K562 (cell line): ENCODE results near the gene ADM2. TPM values are rescaled to one million over a fixed set of nuclear protein-coding genes. Genes with fewer than 3 reads are reported as not detected.
A peak's percentile ranks its signal among the peaks of the same experiment; 100 is the strongest.

Experiments used
- ATAC-seq: fragments of 200-7000 bp; cut with Tn5 transposase; 3 replicates; pipeline ENCODE4 v1.9.1; 2020; ENCODE audit warnings: moderate library complexity
- BruUV-seq: library from RNA; stranded (reverse); fragments of 400-500 nt; replicated peaks from 2 replicates; lab custom pipeline; 2021; lab: Mats Ljungman, UMichigan
- CTCF ChIA-PET: fragments of 300-600 bp; formaldehyde crosslinking; extraction: SDS; loops from one replicate; lab custom pipeline; 2021; ENCODE audit warnings: low intra/inter-chr PET ratio; lab: Yijun Ruan, JAX
- POLR2A ChIA-PET: fragments of 300-600, 350-650 bp; sonication (Branson Sonifier 250); formaldehyde crosslinking; extraction: SDS; loops from one replicate; lab custom pipeline; 2021; ENCODE audit warnings: antibody characterized with exemption, inconsistent platforms; lab: Yijun Ruan, JAX
- DNase-seq, 4 experiments: peaks; one replicate each; pipeline versions ENCODE4 v3.0.0 to v3.0.0-alpha.2; 2011 to 2018; ENCODE audit warnings: low spot score in 3 of 4, mixed read lengths in 3 of 4; ENCODE audit errors: extremely low read depth in 1 of 4
- FAIRE-seq: peaks from 2 replicates; lab custom pipeline; 2011; peaks lifted over from hg19 to GRCh38; lab: Jason Lieb, UNC
- H2AFZ ChIP-seq: 2 replicates; pipeline ENCODE4 v1.6.0; 2011; ENCODE audit warnings: low read depth, low read length, control low read depth, inconsistent platforms
- H3K27ac ChIP-seq: fragments of 200-600 bp; 3 replicates; pipeline ENCODE4 v1.8.0; 2011; ENCODE audit warnings: low read depth, mild to moderate bottlenecking, control low read depth, inconsistent platforms, low read length, moderate library complexity, mixed read lengths; ENCODE audit errors: extremely low read depth
- H3K27me3 ChIP-seq, 2 experiments: fragments of 300-600 bp in 1 of 2; 2 replicates in 1 of 2; 3 replicates in 1 of 2; pipeline versions ENCODE4 v1.6.0 to v1.8.0; 2011; ENCODE audit warnings: inconsistent platforms in 2 of 2, low read length in 2 of 2, mild to moderate bottlenecking in 1 of 2, mixed read lengths in 1 of 2, moderate library complexity in 1 of 2; ENCODE audit not compliant: control insufficient read depth in 2 of 2, insufficient read depth in 2 of 2
- H3K36me3 ChIP-seq: fragments of 300-600 bp; 3 replicates; pipeline ENCODE4 v1.8.0; 2011; ENCODE audit warnings: mild to moderate bottlenecking, low read length, inconsistent platforms; ENCODE audit not compliant: control insufficient read depth, insufficient read depth
- H3K4me1 ChIP-seq, 2 experiments: fragments of 200-600 bp in 1 of 2; replicated peaks in 1 of 2; 2 replicates in 1 of 2; 3 replicates in 1 of 2; pipeline versions ENCODE4 v1.5.1 to v1.8.0; 2011; ENCODE audit warnings: inconsistent platforms in 2 of 2, low read length in 2 of 2, mild to moderate bottlenecking in 1 of 2, mixed read lengths in 1 of 2, moderate library complexity in 1 of 2; ENCODE audit not compliant: control insufficient read depth in 2 of 2, insufficient read depth in 2 of 2
- H3K4me2 ChIP-seq: 2 replicates; pipeline ENCODE4 v1.6.1; 2011; ENCODE audit warnings: low read length, control low read depth, inconsistent platforms, mixed read lengths; ENCODE audit not compliant: insufficient read depth
- H3K4me3 ChIP-seq: fragments of 200-600 bp; sonication (generic), shearing (Covaris generic); 2 replicates; pipeline ENCODE4 v1.5.1; 2016; ENCODE audit warnings: control low read depth, inconsistent platforms
- H3K79me2 ChIP-seq: fragments of 200-600 bp; 3 replicates; pipeline ENCODE4 v1.8.0; 2011; ENCODE audit warnings: low read length, inconsistent platforms; ENCODE audit not compliant: control insufficient read depth, insufficient read depth
- H3K9ac ChIP-seq, 2 experiments: 2 replicates each; pipeline versions ENCODE4 v1.6.0 to v1.6.1; 2011; ENCODE audit warnings: low read depth in 2 of 2, low read length in 2 of 2, control low read depth in 1 of 2, inconsistent platforms in 1 of 2, mild to moderate bottlenecking in 1 of 2, mixed read lengths in 1 of 2; ENCODE audit not compliant: insufficient read depth in 1 of 2
- H3K9me1 ChIP-seq: one replicate; pipeline ENCODE4 v1.6.0; 2011; ENCODE audit warnings: inconsistent platforms, mild to moderate bottlenecking, low read length, moderate library complexity; ENCODE audit not compliant: control insufficient read depth, insufficient read depth
- H3K9me3 ChIP-seq: replicated peaks from 2 replicates; pipeline ENCODE4 v1.5.1; 2011; ENCODE audit warnings: low read depth, low read length, inconsistent platforms; ENCODE audit not compliant: control insufficient read depth, insufficient read depth
- H4K20me1 ChIP-seq: replicated peaks from 2 replicates; pipeline ENCODE4 v1.6.1; 2011; ENCODE audit warnings: low read length, inconsistent platforms, mixed read lengths; ENCODE audit not compliant: control insufficient read depth, insufficient read depth
- BRD9 ChIP-seq: fragments of 450-650 bp; IDR thresholded peaks from 2 replicates; pipeline ENCODE4 v1.6.1; 2018; ENCODE audit warnings: low read depth; ENCODE audit not compliant: partially characterized antibody
- CTCFL ChIP-seq: IDR thresholded peaks from 2 replicates; pipeline ENCODE4 v1.6.1; 2011; ENCODE audit warnings: borderline replicate concordance, low read depth, mild to moderate bottlenecking, moderate library complexity, low read length; ENCODE audit not compliant: insufficient read depth, poor library complexity, severe bottlenecking
- CXXC5 ChIP-seq: fragments of 250-450 bp; sonication (Bioruptor Pico); IDR thresholded peaks from 2 replicates; pipeline ENCODE4 v1.8.0; 2022; ENCODE audit warnings: inconsistent platforms, mild to moderate bottlenecking, moderate library complexity
- ELF4 ChIP-seq: fragments of 450-650 bp; formaldehyde crosslinking; IDR thresholded peaks from 2 replicates; pipeline ENCODE4 v1.4.0; 2022; ENCODE audit warnings: missing genetic modification characterization
- ID3 ChIP-seq, 2 experiments: fragments of 250-450 bp in 1 of 2; fragments of 450-650 bp in 1 of 2; sonication (Bioruptor Pico) in 1 of 2; IDR thresholded peaks; 2 replicates each; pipeline versions ENCODE4 v1.6.1 to v1.8.0; 2016 to 2021; ENCODE audit warnings: mild to moderate bottlenecking in 2 of 2, moderate library complexity in 2 of 2, missing compliant biosample characterization in 1 of 2, missing genetic modification characterization in 1 of 2
- MTA2 ChIP-seq: fragments of 450-650 bp; IDR thresholded peaks from 2 replicates; pipeline ENCODE4 v1.6.1; 2016; ENCODE audit warnings: low read depth
- NFYB ChIP-seq: IDR thresholded peaks from 2 replicates; pipeline ENCODE4 v1.6.1; 2011; ENCODE audit warnings: mild to moderate bottlenecking, moderate library complexity; ENCODE audit not compliant: insufficient read length; ENCODE audit errors: extremely low read depth
- PURB ChIP-seq: sonication (generic); formaldehyde crosslinking; IDR thresholded peaks from 2 replicates; pipeline ENCODE4 v1.9.0; 2021; ENCODE audit warnings: low read depth, mild to moderate bottlenecking, missing genetic modification reagents
- RERE ChIP-seq: sonication (generic); formaldehyde crosslinking; IDR thresholded peaks from 2 replicates; pipeline ENCODE4 v1.8.0; 2023; ENCODE audit warnings: missing genetic modification reagents, mild to moderate bottlenecking, borderline replicate concordance
- SMARCA5 ChIP-seq: fragments of 450-650 bp; IDR thresholded peaks from 2 replicates; pipeline ENCODE4 v1.6.1; 2016
- THRB ChIP-seq: fragments of 450-650 bp; formaldehyde crosslinking; conservative IDR thresholded peaks from 2 replicates; pipeline ENCODE4 v1.4.0; 2022; ENCODE audit warnings: mild to moderate bottlenecking, missing genetic modification characterization
- ZFP30 ChIP-seq: fragments of 250-450 bp; sonication (Bioruptor Pico); IDR thresholded peaks from 2 replicates; pipeline ENCODE4 v1.8.0; 2022; ENCODE audit warnings: moderate library complexity, mild to moderate bottlenecking, inconsistent platforms, borderline replicate concordance
- ZNF780A ChIP-seq: fragments of 250-450 bp; sonication (Bioruptor Pico); IDR thresholded peaks from 2 replicates; pipeline ENCODE4 v1.5.0; 2021; ENCODE audit warnings: mild to moderate bottlenecking
- WGBS: fragments of 100-300 bp; shearing (Covaris generic); methylation state at CpG from one replicate; pipeline ENCODE4 v1.1.6; 2016; ENCODE audit warnings: low coverage, mixed read lengths; ENCODE audit not compliant: insufficient coverage; ENCODE audit errors: missing lambda C conversion rate; 5-methylcytosine and 5-hydroxymethylcytosine counted together
- in situ Hi-C: fragments of 300-500 bp; cut with MboI; formaldehyde crosslinking; loops from 4 replicates; pipeline ENCODE4 v1.15.0; 2018; ENCODE audit warnings: inconsistent platforms, mixed read lengths
- intact Hi-C: fragments of 100-400 bp; cut with micrococcal nuclease; formaldehyde crosslinking; loops from 2 replicates; pipeline ENCODE4 v1.14.2; 2022
- polyA plus RNA-seq, 8 experiments: library from polyadenylated mRNA; depleted of rRNA in 4 of 8; stranded (reverse) in 5 of 8; unstranded in 3 of 8; fragments of >200 nt; fragmentation: Nextera tagmentation in 2 of 8; fragmentation: Illumina TruSeq in 1 of 8; extraction: Ambion mirVana in 2 of 8; extraction: Trizol in 1 of 8; gene quantifications; 2 replicates each; pipeline versions ENCODE4 v1.2.1 to v1.2.3, GENCODE V29; 2011 to 2014; ENCODE audit warnings: inconsistent platforms in 1 of 8, missing spikeins in 1 of 8
- total RNA-seq, 7 experiments: library from RNA; depleted of rRNA in 6 of 7; stranded (reverse); fragments of >200 nt in 6 of 7; fragmentation: Illumina TruSeq in 2 of 7; extraction: Trizol in 2 of 7; gene quantifications; 2 replicates each; pipeline versions ENCODE4 v1.2.1 to v1.2.3, GENCODE V29; 2011 to 2021; ENCODE audit warnings: low replicate concordance in 1 of 7

The ADM2 gene
- total and polyA plus RNA-seq, 9 of the 15 experiments (the other 6 are each of a cell fraction or from before 2014, with no cell fraction given) = 0.11 to 5.1 (median 0.38) TPM

- DNase-seq = no peak
- intact Hi-C loops (no loop called here), in situ Hi-C loops (no loop called here)
- H4K20me1 ChIP-seq = peaks cover 27% of the 10 kb centered on the region
- no TSS peak for BruUV-seq
- H3K27ac ChIP-seq = no peak overlapping the region
- no peaks in the 10 kb centered on the region for H3K27me3 ChIP-seq
- peak overlapping the region in 1 of 2 experiments; percentile 92; a peak in 2 of 4 replicates for H3K9ac ChIP-seq
- peak overlapping the region; percentile 68 for H3K4me2 ChIP-seq
- H2AFZ ChIP-seq = peak overlapping the region; percentile 85; the same call in 1 of the 2 replicates
- ChIA-PET POLR2A (interaction anchor here (0.6 kb wide), 1 partner anchor 26 kb away, joined by 3 read pairs; no protein-coding TSS in a partner anchor), CTCF (no interaction called here)
- no peak overlapping the region for H3K4me3 ChIP-seq
- H3K36me3 ChIP-seq = 0 out of 3 replicates have a peak, but pooled peaks cover 2% of the 10 kb centered on the region
- H3K9me3 ChIP-seq = no peaks in the 10 kb centered on the region
- H3K9me1 ChIP-seq = peaks cover 4% of the 10 kb centered on the region
- ATAC-seq = no peak
- 90% methylated on average over 6 of the region's 6 CpGs for WGBS
- no peak for FAIRE-seq
- peaks cover 36% of the 10 kb centered on the region for H3K79me2 ChIP-seq
- H3K4me1 ChIP-seq = peaks cover 16 to 48% of the 10 kb centered on the region in 2 experiments; a peak in 4 of 5 replicates
- no peak for TF ChIP-seq THRB (CRISPR knock-in tag)
- no peak for TF ChIP-seq BRD9
- no peak for TF ChIP-seq ZNF780A (CRISPR knock-in tag)
- no peak for TF ChIP-seq ZFP30 (CRISPR knock-in tag)
- no peak for TF ChIP-seq PURB
- TF ChIP-seq RERE (CRISPR knock-in tag) = no peak
- no peak for TF ChIP-seq ID3 (CRISPR knock-in tag; IDR thresholded peaks at IDR 0.05)
- no peak for TF ChIP-seq ID3 (tag; IDR thresholded peaks at IDR 0.05)
- TF ChIP-seq MTA2 = no peak
- TF ChIP-seq SMARCA5 = no peak
- no peak for TF ChIP-seq NFYB
- TF ChIP-seq CXXC5 (CRISPR knock-in tag) = no peak
- no peak for TF ChIP-seq ELF4
- TF ChIP-seq CTCFL = no peak
Observed at GRCh38 chr22:50475652-50476002, 5.7 kb upstream of the ADM2 start.
